Kidney (tissue), 14 donors: ENCODE results near the gene POC1B. TPM values are rescaled to one million over a fixed set of nuclear protein-coding genes. Genes with fewer than 3 reads are reported as not detected.

ENCODE experiments used
- DNase-seq, 5 donors: peaks; one replicate each; pipeline ENCODE4 v3.0.0-alpha.2; 2013 to 2020
- FAIRE-seq: peaks from 2 replicates; lab custom pipeline; 2012; peaks lifted over from hg19 to GRCh38; lab: Jason Lieb, UNC
- H3K27ac ChIP-seq, 2 donors: one replicate each; pipeline ENCODE4 v1.7.0; 2013; ENCODE audit warnings: low read depth in 2 of 2, low read length in 2 of 2, inconsistent platforms in 1 of 2
- H3K27me3 ChIP-seq: one replicate; pipeline ENCODE4 v1.7.1; 2013; ENCODE audit warnings: low read length, inconsistent platforms; ENCODE audit not compliant: control insufficient read depth, insufficient read depth
- H3K36me3 ChIP-seq, 3 donors: one replicate each; pipeline versions ENCODE4 v1.7.0 to v1.7.1; 2013; ENCODE audit warnings: low read length in 3 of 3, control low read depth in 1 of 3, inconsistent platforms in 1 of 3; ENCODE audit not compliant: insufficient read depth in 3 of 3, control insufficient read depth in 2 of 3
- H3K4me1 ChIP-seq, 3 donors: one replicate each; pipeline versions ENCODE4 v1.7.0 to v1.7.1; 2013; ENCODE audit warnings: low read length in 3 of 3, inconsistent platforms in 1 of 3, low read depth in 1 of 3; ENCODE audit not compliant: control insufficient read depth in 2 of 3, insufficient read depth in 2 of 3
- H3K4me3 ChIP-seq, 3 donors: one replicate each; pipeline versions ENCODE4 v1.7.0 to v1.8.1; 2013; ENCODE audit warnings: low read length in 3 of 3, control low read depth in 1 of 3, inconsistent platforms in 1 of 3
- H3K9ac ChIP-seq, 3 donors: one replicate each; pipeline versions ENCODE4 v1.7.0 to v1.7.1; 2013; ENCODE audit warnings: low read length in 3 of 3, control low read depth in 1 of 3, inconsistent platforms in 1 of 3
- H3K9me3 ChIP-seq, 3 donors: one replicate each; pipeline versions ENCODE4 v1.7.0 to v1.7.1; 2013; ENCODE audit warnings: low read length in 3 of 3, control low read depth in 1 of 3, inconsistent platforms in 1 of 3; ENCODE audit not compliant: control insufficient read depth in 2 of 3, insufficient read depth in 1 of 3
- CTCF ChIP-seq: IDR thresholded peaks from 3 replicates; pipeline ENCODE4 v1.5.1; 2012; ENCODE audit warnings: mild to moderate bottlenecking, moderate library complexity, borderline replicate concordance; ENCODE audit not compliant: insufficient read depth; ENCODE audit errors: extremely low read depth
- intact Hi-C: fragments of 100-400 bp; cut with DNase I; formaldehyde crosslinking; loops from one replicate; pipeline ENCODE4 v1.11.1; 2022
- polyA plus RNA-seq: library from polyadenylated mRNA; stranded (reverse); fragments of 350-450 nt; fragmentation: Illumina TruSeq; extraction: RNeasy Lipid Tissue Mini Kit (QIAGEN cat#74804); gene quantifications from one replicate; pipeline ENCODE4 v1.2.3, GENCODE V29; 2014; ENCODE audit warnings: low read depth, low replicate concordance; ENCODE audit not compliant: insufficient read depth
- total RNA-seq: library from RNA; stranded (reverse); fragmentation: NEBNext Ultra II Directional; extraction: Animal tissue kit (Norgen Biotek cat#: 25700); gene quantifications from one replicate; pipeline ENCODE4 v1.2.1, GENCODE V29; 2021
- donor health status: control.
- donor health status: control.
- donor health status: control.
- donor health status: control.
- donor health status: control.
- donor health status: DM: yes; HTN: yes; CAD: no.
- donor health status: Normal renal cell carcinoma (clear cell type).

POC1B gene
- total and polyA plus RNA-seq, 2 donors from 2014 or later = 11.7 to 16.7 TPM

- no peaks in the 10 kb centered on the region for H3K27me3 ChIP-seq
- no peaks in the 10 kb centered on the region for H3K36me3 ChIP-seq
- no peaks in the 10 kb centered on the region for H3K4me1 ChIP-seq
- FAIRE-seq (no peak), DNase-seq (no peak)
- H3K4me3 ChIP-seq = no peak overlapping the region
- H3K27ac ChIP-seq = no peak overlapping the region
- no peaks in the 10 kb centered on the region for H3K9me3 ChIP-seq
- no peak for TF ChIP-seq CTCF
- H3K9ac ChIP-seq = no peak overlapping the region
- intact Hi-C loops = loop anchor here (10.0 kb wide), 1 partner anchor 453 kb away; no protein-coding TSS in a partner anchor
Observed at GRCh38 chr12:89468017-89468416, 57.8 kb downstream of the POC1B start.

- FAIRE-seq = no peak
- H3K27me3 ChIP-seq = no peaks in the 10 kb centered on the region
- H3K4me1 ChIP-seq = peaks cover 0 to 3% (median 0%) of the 10 kb centered on the region in 3 donors
- H3K36me3 ChIP-seq = no peaks in the 10 kb centered on the region
- H3K9ac ChIP-seq = no peak overlapping the region
- intact Hi-C loops = loop anchor here (5.0 to 10.0 kb wide), 2 partner anchors 413 to 450 kb away; no protein-coding TSS in a partner anchor
- H3K4me3 ChIP-seq = no peak overlapping the region
- no peak overlapping the region for H3K27ac ChIP-seq
- TF ChIP-seq CTCF = no peak
- H3K9me3 ChIP-seq = no peaks in the 10 kb centered on the region
- no peak for DNase-seq
Observed at GRCh38 chr12:89464974-89465592, 60.8 kb downstream of the POC1B start.

GRCh38 chr12:89461649-89462612, 63.9 kb downstream of the POC1B start:
- peaks cover 0 to 3% (median 0%) of the 10 kb centered on the region in 3 donors for H3K4me1 ChIP-seq
- peak overlapping the region in 2 of 3 donors; percentile 45 to 52 for H3K9ac ChIP-seq
- FAIRE-seq (peak; percentile 98), DNase-seq (peak in 2 of 5 donors; percentile 81 to 82)
- H3K36me3 ChIP-seq = no peaks in the 10 kb centered on the region
- TF ChIP-seq CTCF = peak; percentile 63
- H3K9me3 ChIP-seq = no peaks in the 10 kb centered on the region
- peak overlapping the region in 2 of 3 donors; percentile 43 to 44 for H3K4me3 ChIP-seq
- no peaks in the 10 kb centered on the region for H3K27me3 ChIP-seq
- intact Hi-C loops = loop anchor here (5.0 to 10.0 kb wide), 2 partner anchors 410 to 447 kb away; no protein-coding TSS in a partner anchor
- H3K27ac ChIP-seq = peak overlapping the region; percentile 1 to 56
